ENCODE results near the gene STX18.

The STX18 gene

GRCh38 chr4:4491396-4491893 lies 50.4 kb downstream of the STX18 start:
- Histone ChIP-seq H3K36me3 (replicated peaks; ENCODE audit: insufficient read depth, low read length) (no peaks in the 10 kb centered on the region), H3K27me3 (replicated peaks; ENCODE audit: insufficient read depth, low read length) (no peaks in the 10 kb centered on the region), H3K4me1 (ENCODE audit: low read length) (peaks cover 22% of the 10 kb centered on the region), H3K27ac (ENCODE audit: low read length) (peak overlapping the region; percentile 53; the same call in 1 of the 2 replicates), H3K4me2 (ENCODE audit: low read depth, low read length) (peak overlapping the region; percentile 73), H3F3A (ENCODE audit: insufficient read depth, low read length) (peaks cover 20% of the 10 kb centered on the region; the same call in 1 of the 2 replicates), H3K79me2 (ENCODE audit: low read length) (peaks cover 66% of the 10 kb centered on the region), H3K9ac (ENCODE audit: low read length) (peak overlapping the region; percentile 30; the same call in 1 of the 2 replicates), H2AFZ (ENCODE audit: low read length) (no peak overlapping the region), H3K4me3 (ENCODE audit: low read length) (peak overlapping the region; percentile 56; the same call in 1 of the 2 replicates), H4K20me1 (ENCODE audit: insufficient read depth, low read length) (no peaks in the 10 kb centered on the region), H3K9me3 (replicated peaks; ENCODE audit: insufficient read depth, low read length) (no peaks in the 10 kb centered on the region), H3K9me2 (replicated peaks; ENCODE audit: insufficient read depth, low read length) (no peaks in the 10 kb centered on the region)
- TF ChIP-seq EZH2 (optimal IDR thresholded peaks at IDR 0.05; ENCODE audit: low read depth, low read length) (no peak), EZH2phosphoT487 (IDR thresholded peaks at IDR 0.05; ENCODE audit: low read length) (no peak), CTCF (IDR thresholded peaks at IDR 0.05; ENCODE audit: low read length) (no peak)
- no peak for DNase-seq

GRCh38 chr4:4490816-4491215 lies 51.0 kb downstream of the STX18 start:
- H3K27me3 ChIP-seq (replicated peaks; ENCODE audit: insufficient read depth, low read length) = no peaks in the 10 kb centered on the region
- H3K36me3 ChIP-seq (replicated peaks; ENCODE audit: insufficient read depth, low read length) = no peaks in the 10 kb centered on the region
- no peak overlapping the region for H3K9ac ChIP-seq (ENCODE audit: low read length)
- no peaks in the 10 kb centered on the region for H3K9me3 ChIP-seq (replicated peaks; ENCODE audit: insufficient read depth, low read length)
- H4K20me1 ChIP-seq (ENCODE audit: insufficient read depth, low read length) = no peaks in the 10 kb centered on the region
- peaks cover 70% of the 10 kb centered on the region for H3K79me2 ChIP-seq (ENCODE audit: low read length)
- H3K4me1 ChIP-seq (ENCODE audit: low read length) = peaks cover 22% of the 10 kb centered on the region
- H3K27ac ChIP-seq (ENCODE audit: low read length) = 0 out of 2 replicates have a peak overlapping the region, but pooled peaks have one; percentile 1
- H3K4me2 ChIP-seq (ENCODE audit: low read depth, low read length) = peak overlapping the region; percentile 73
- H3F3A ChIP-seq (ENCODE audit: insufficient read depth, low read length) = peaks cover 20% of the 10 kb centered on the region; the same call in 1 of the 2 replicates
- no peak for DNase-seq
- TF ChIP-seq EZH2 (optimal IDR thresholded peaks at IDR 0.05; ENCODE audit: low read depth, low read length) (no peak), CTCF (IDR thresholded peaks at IDR 0.05; ENCODE audit: low read length) (no peak), EZH2phosphoT487 (IDR thresholded peaks at IDR 0.05; ENCODE audit: low read length) (no peak)
- no peak overlapping the region for H2AFZ ChIP-seq (ENCODE audit: low read length)
- no peaks in the 10 kb centered on the region for H3K9me2 ChIP-seq (replicated peaks; ENCODE audit: insufficient read depth, low read length)
- H3K4me3 ChIP-seq (ENCODE audit: low read length) = peak overlapping the region; percentile 24; the same call in 1 of the 2 replicates

- peak overlapping the region; percentile 19; the same call in 1 of the 2 replicates for H3K9ac ChIP-seq (ENCODE audit: low read length)
- H3K9me2 ChIP-seq (replicated peaks; ENCODE audit: insufficient read depth, low read length) = no peaks in the 10 kb centered on the region
Measured at GRCh38 chr4:4490041-4490440, 51.8 kb downstream of the STX18 start.

More at GRCh38 chr4:4490041-4490440, 51.8 kb downstream of the STX18 start:
- H3K4me3 ChIP-seq (ENCODE audit: low read length) = peak overlapping the region; percentile 24
- H3K36me3 ChIP-seq (replicated peaks; ENCODE audit: insufficient read depth, low read length) = no peaks in the 10 kb centered on the region
- H3K27ac ChIP-seq (ENCODE audit: low read length) = peak overlapping the region; percentile 9; the same call in 1 of the 2 replicates
- no peaks in the 10 kb centered on the region for H3K9me3 ChIP-seq (replicated peaks; ENCODE audit: insufficient read depth, low read length)
- H3K4me1 ChIP-seq (ENCODE audit: low read length) = peaks cover 22% of the 10 kb centered on the region
- H3K4me2 ChIP-seq (ENCODE audit: low read depth, low read length) = peak overlapping the region; percentile 73
- H3K27me3 ChIP-seq (replicated peaks; ENCODE audit: insufficient read depth, low read length) = no peaks in the 10 kb centered on the region
- no peak overlapping the region for H2AFZ ChIP-seq (ENCODE audit: low read length)
- H3F3A ChIP-seq (ENCODE audit: insufficient read depth, low read length) = peaks cover 20% of the 10 kb centered on the region; the same call in 1 of the 2 replicates
- no peak for TF ChIP-seq CTCF (IDR thresholded peaks at IDR 0.05; ENCODE audit: low read length)
- no peak for TF ChIP-seq EZH2phosphoT487 (IDR thresholded peaks at IDR 0.05; ENCODE audit: low read length)
- no peak for TF ChIP-seq EZH2 (optimal IDR thresholded peaks at IDR 0.05; ENCODE audit: low read depth, low read length)
- DNase-seq = peak; percentile 77
- peaks cover 75% of the 10 kb centered on the region for H3K79me2 ChIP-seq (ENCODE audit: low read length)
- H4K20me1 ChIP-seq (ENCODE audit: insufficient read depth, low read length) = no peaks in the 10 kb centered on the region
